Endothelial cell of umbilical vein (primary cell): ENCODE measurements around the gene MANBA. TPM values are rescaled to one million over a fixed set of nuclear protein-coding genes. Genes with fewer than 3 reads are reported as not detected.

Experiments used
- BruUV-seq: library from RNA; stranded (reverse); fragments of 400-500 nt; replicated peaks from 2 replicates; lab custom pipeline; 2021; lab: Mats Ljungman, UMichigan
- CTCF ChIA-PET: fragments of 300-600, 350-600 bp; sonication (Branson Sonifier 250); formaldehyde crosslinking; loops from one replicate; lab custom pipeline; 2021; ENCODE audit warnings: antibody characterized with exemption, inconsistent platforms; lab: Charles Lee
- POLR2A ChIA-PET: fragments of 300-600, 350-600 bp; sonication (Branson Sonifier 250); formaldehyde crosslinking; loops from one replicate; lab custom pipeline; 2021; ENCODE audit warnings: antibody characterized with exemption, inconsistent platforms; lab: Charles Lee
- DNase-seq: peaks from one replicate; pipeline ENCODE4 v3.0.0-alpha.2; 2011; ENCODE audit warnings: low read depth, low spot score
- FAIRE-seq: peaks from 2 replicates; lab custom pipeline; 2011; peaks lifted over from hg19 to GRCh38; lab: Jason Lieb, UNC
- H2AFZ ChIP-seq: 2 replicates; pipeline ENCODE4 v1.6.0; 2012; ENCODE audit warnings: low read depth, low read length, control low read depth, inconsistent platforms
- H3K27ac ChIP-seq: 2 replicates; pipeline ENCODE4 v1.5.1; 2011; ENCODE audit warnings: low read depth, mild to moderate bottlenecking, control low read depth, low read length, moderate library complexity; ENCODE audit not compliant: insufficient read depth
- H3K27me3 ChIP-seq, 2 experiments: 2 replicates each; pipeline versions ENCODE4 v1.6.0 to v1.6.1; 2011; ENCODE audit warnings: low read length in 2 of 2, mixed read lengths in 1 of 2; ENCODE audit not compliant: control insufficient read depth in 2 of 2, insufficient read depth in 2 of 2
- H3K36me3 ChIP-seq, 2 experiments: 2 replicates in 1 of 2; 3 replicates in 1 of 2; pipeline ENCODE4 v1.5.1; 2011; ENCODE audit warnings: low read length in 2 of 2, mild to moderate bottlenecking in 1 of 2, moderate library complexity in 1 of 2; ENCODE audit not compliant: control insufficient read depth in 2 of 2, insufficient read depth in 2 of 2; ENCODE audit errors: extremely low read depth in 1 of 2
- H3K4me1 ChIP-seq: 3 replicates; pipeline ENCODE4 v1.5.1; 2011; ENCODE audit warnings: mild to moderate bottlenecking, low read length; ENCODE audit not compliant: control insufficient read depth, insufficient read depth; ENCODE audit errors: extremely low read depth
- H3K4me2 ChIP-seq: 2 replicates; pipeline ENCODE4 v1.6.1; 2011; ENCODE audit warnings: low read length, control low read depth, mixed read lengths; ENCODE audit not compliant: insufficient read depth
- H3K4me3 ChIP-seq, 3 experiments: fragments of 200-600 bp in 1 of 3; sonication (generic), shearing (Covaris generic) in 1 of 3; replicated peaks in 1 of 3; 2 replicates each; pipeline ENCODE4 v1.5.1; 2011 to 2016; ENCODE audit warnings: control low read depth in 3 of 3, low read length in 3 of 3, mild to moderate bottlenecking in 2 of 3, inconsistent platforms in 1 of 3, low read depth in 1 of 3, moderate library complexity in 1 of 3; ENCODE audit not compliant: insufficient read depth in 1 of 3
- H3K79me2 ChIP-seq: 2 replicates; pipeline ENCODE4 v1.6.0; 2012; ENCODE audit warnings: low read length, inconsistent platforms; ENCODE audit not compliant: control insufficient read depth, insufficient read depth
- H3K9ac ChIP-seq: replicated peaks from 2 replicates; pipeline ENCODE3; 2011; ENCODE audit warnings: low read length, control low read depth; ENCODE audit not compliant: insufficient read depth; ENCODE audit errors: extremely low read depth
- H3K9me1 ChIP-seq: replicated peaks from 3 replicates; pipeline ENCODE4 v1.6.0; 2011; ENCODE audit warnings: mild to moderate bottlenecking, low read length; ENCODE audit not compliant: control insufficient read depth, insufficient read depth; ENCODE audit errors: extremely low read depth
- H3K9me3 ChIP-seq: replicated peaks from 2 replicates; pipeline ENCODE4 v1.5.1; 2012; ENCODE audit warnings: low read length, inconsistent platforms; ENCODE audit not compliant: control insufficient read depth, insufficient read depth
- H4K20me1 ChIP-seq: replicated peaks from 2 replicates; pipeline ENCODE3; 2011; ENCODE audit warnings: mild to moderate bottlenecking, low read length; ENCODE audit not compliant: control insufficient read depth, insufficient read depth; ENCODE audit errors: extremely low read depth
- CTCF ChIP-seq, 2 donors: IDR thresholded peaks; 1 replicate in 1 of 2; 2 replicates in 1 of 2; pipeline ENCODE4 v1.5.1; 2011; ENCODE audit warnings: low read length in 2 of 2, mild to moderate bottlenecking in 2 of 2, moderate library complexity in 2 of 2, control low read depth in 1 of 2, inconsistent platforms in 1 of 2, low read depth in 1 of 2; ENCODE audit not compliant: insufficient read depth in 1 of 2; ENCODE audit errors: extremely low read depth in 1 of 2
- EZH2 ChIP-seq: IDR thresholded peaks from 2 replicates; pipeline ENCODE4 v1.6.1; 2012; ENCODE audit warnings: borderline replicate concordance, low read depth, mild to moderate bottlenecking, moderate library complexity, low read length, inconsistent platforms; ENCODE audit not compliant: severe bottlenecking
- FOS ChIP-seq: IDR thresholded peaks from 2 replicates; pipeline ENCODE4 v1.6.1; 2011; ENCODE audit warnings: mild to moderate bottlenecking, low read length, moderate library complexity, borderline replicate concordance; ENCODE audit not compliant: insufficient read depth
- GATA2 ChIP-seq: IDR thresholded peaks from 2 replicates; pipeline ENCODE4 v1.7.0; 2011; ENCODE audit warnings: low read depth, mild to moderate bottlenecking, moderate library complexity, mixed read lengths, low read length; ENCODE audit not compliant: insufficient read length, insufficient read depth
- JUN ChIP-seq: IDR thresholded peaks from 2 replicates; pipeline ENCODE4 v1.6.1; 2011; ENCODE audit warnings: borderline replicate concordance, low read depth; ENCODE audit not compliant: insufficient read length, insufficient read depth
- MYC ChIP-seq: IDR thresholded peaks from one replicate; pipeline ENCODE4 v1.6.1; 2011; ENCODE audit warnings: mild to moderate bottlenecking, low read depth, low read length
- POLR2A ChIP-seq: IDR thresholded peaks from 2 replicates; pipeline ENCODE4 v1.6.1; 2012; ENCODE audit warnings: low read depth, mild to moderate bottlenecking, control low read depth, low read length
- POLR2AphosphoS5 ChIP-seq: IDR thresholded peaks from 2 replicates; pipeline ENCODE4 v1.6.1; 2012; ENCODE audit warnings: low read depth, mild to moderate bottlenecking, control low read depth, low read length, moderate library complexity; ENCODE audit not compliant: insufficient read depth
- dilution Hi-C: fragments of 300-500 bp; cut with MboI; formaldehyde crosslinking; loops from one replicate; pipeline ENCODE4 v1.15.0; 2019; ENCODE audit warnings: low sequenced_read_pairs; ENCODE audit not compliant: extremely low pct_ligation_motif_present
- intact Hi-C: fragments of 100-400 bp; cut with micrococcal nuclease; formaldehyde crosslinking; loops from one replicate; pipeline ENCODE4 v1.10.0; 2022
- polyA plus RNA-seq, 4 experiments: library from polyadenylated mRNA; depleted of rRNA in 3 of 4; stranded (reverse) in 3 of 4; unstranded in 1 of 4; fragments of >200 nt; gene quantifications; 2 replicates each; pipeline versions ENCODE4 v1.2.1 to v1.2.3, GENCODE V29; 2011 to 2012; ENCODE audit warnings: missing spikeins in 1 of 4
- total RNA-seq: library from RNA; stranded (reverse); gene quantifications from 2 replicates; pipeline ENCODE4 v1.2.3, GENCODE V29; 2021
- TF ChIP-seq, protein P1 (sequence below): IDR thresholded peaks from 2 replicates; pipeline ENCODE4 v1.6.1; 2011; ENCODE audit not compliant: insufficient read depth, insufficient read length

MANBA gene
- total and polyA plus RNA-seq, 2 donors (not counting 3 experiments of a cell fraction or from before 2014, with no cell fraction given), result 5.6 to 7.7 TPM

DNA sequence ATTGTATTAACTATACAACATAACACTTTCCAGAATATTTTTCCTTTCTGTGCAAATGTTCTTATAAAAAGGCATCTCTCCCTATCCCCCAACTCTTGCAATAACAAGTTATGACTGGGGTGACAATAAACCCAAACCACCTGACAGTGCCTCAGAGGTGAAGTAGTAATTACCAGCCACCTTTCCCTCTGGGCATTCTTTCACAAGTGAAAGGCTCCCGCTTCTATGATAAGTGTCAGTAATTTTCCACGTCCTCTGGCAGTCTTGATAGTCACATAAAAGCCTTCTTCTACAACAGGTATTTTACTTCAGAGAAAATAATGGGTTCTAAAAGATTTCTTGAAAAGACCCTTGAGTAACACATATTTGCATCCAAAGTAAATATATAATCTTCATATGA lies 82.7 kb downstream of the MANBA start:
- BruUV-seq, result no TSS peak
- dilution Hi-C loops, result no loop called here

More for the DNA sequence above, 82.7 kb downstream of the MANBA start:
- no peaks in the 10 kb centered on the region for H3K27me3 ChIP-seq
- intact Hi-C loops, result no loop called here
- no peak overlapping the region for H3K9ac ChIP-seq
- H3K27ac ChIP-seq, result no peak overlapping the region
- ChIA-PET POLR2A (no interaction called here), CTCF (no interaction called here)
- H3K9me1 ChIP-seq, result no peaks in the 10 kb centered on the region
- no peak for DNase-seq
- H2AFZ ChIP-seq, result no peak overlapping the region
- H3K4me2 ChIP-seq, result no peak overlapping the region
- no peaks in the 10 kb centered on the region for H4K20me1 ChIP-seq
- H3K4me3 ChIP-seq, result no peak overlapping the region
- no peak for FAIRE-seq
- no peaks in the 10 kb centered on the region for H3K79me2 ChIP-seq
- H3K36me3 ChIP-seq, result no peaks in the 10 kb centered on the region
- no peak for TF ChIP-seq EZH2
- no peak for TF ChIP-seq FOS
- TF ChIP-seq, protein P1, sequence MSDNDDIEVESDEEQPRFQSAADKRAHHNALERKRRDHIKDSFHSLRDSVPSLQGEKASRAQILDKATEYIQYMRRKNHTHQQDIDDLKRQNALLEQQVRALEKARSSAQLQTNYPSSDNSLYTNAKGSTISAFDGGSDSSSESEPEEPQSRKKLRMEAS, result no peak
- no peak for TF ChIP-seq POLR2A
- TF ChIP-seq MYC, result no peak
- no peak for TF ChIP-seq GATA2
- TF ChIP-seq POLR2AphosphoS5, result no peak
- no peak for TF ChIP-seq CTCF (IDR thresholded peaks at IDR 0.05; ENCODE audit: extremely low read depth in 1 of 2, insufficient read depth in 1 of 2, low read depth in 1 of 2, low read length in 2 of 2)
- no peak for TF ChIP-seq JUN
- no peaks in the 10 kb centered on the region for H3K4me1 ChIP-seq
- H3K9me3 ChIP-seq, result no peaks in the 10 kb centered on the region
